Muscle layer of duodenum (tissue), 2 donors: ENCODE data around the gene TSTD1.
"Not testable (repeated sequence)": the region's sequence is repeated elsewhere in the genome, so short reads cannot be mapped to it uniquely, and the experiment has no call there.

Source experiments
- H3K27ac ChIP-seq: one replicate; pipeline ENCODE4 v1.7.0; 2013; ENCODE audit warnings: mild to moderate bottlenecking, low read length
- H3K27me3 ChIP-seq: one replicate; pipeline ENCODE4 v1.7.0; 2013; ENCODE audit warnings: low read depth, mild to moderate bottlenecking, control low read depth, low read length
- H3K36me3 ChIP-seq, 2 donors: one replicate each; pipeline ENCODE4 v1.7.0; 2013; ENCODE audit warnings: low read length in 2 of 2, control low read depth in 1 of 2, mild to moderate bottlenecking in 1 of 2; ENCODE audit not compliant: insufficient read depth in 2 of 2, control insufficient read depth in 1 of 2
- H3K4me1 ChIP-seq, 2 donors: one replicate each; pipeline ENCODE4 v1.7.0; 2013; ENCODE audit warnings: low read length in 2 of 2, mild to moderate bottlenecking in 2 of 2, control low read depth in 1 of 2, moderate library complexity in 1 of 2; ENCODE audit not compliant: insufficient read depth in 2 of 2, control insufficient read depth in 1 of 2
- H3K4me3 ChIP-seq, 2 donors: one replicate each; pipeline ENCODE4 v1.7.0; 2013; ENCODE audit warnings: low read length in 2 of 2, low read depth in 1 of 2, mild to moderate bottlenecking in 1 of 2
- H3K9me3 ChIP-seq, 2 donors: one replicate each; pipeline ENCODE4 v1.7.0; 2013; ENCODE audit warnings: low read length in 2 of 2, control low read depth in 1 of 2, mild to moderate bottlenecking in 1 of 2; ENCODE audit not compliant: control insufficient read depth in 1 of 2
- donor health status: healthy.

The TSTD1 gene

GRCh38 chr1:161029466-161029865, 9.3 kb downstream of the TSTD1 start:
- not testable (repeated sequence) for H3K27ac ChIP-seq, H3K27me3 ChIP-seq, H3K9me3 ChIP-seq, H3K36me3 ChIP-seq, H3K4me3 ChIP-seq, H3K4me1 ChIP-seq

- not testable (repeated sequence) for H3K9me3 ChIP-seq, H3K4me1 ChIP-seq, H3K4me3 ChIP-seq, H3K27me3 ChIP-seq, H3K36me3 ChIP-seq, H3K27ac ChIP-seq
Observed at GRCh38 chr1:161026954-161027353, 11.8 kb downstream of the TSTD1 start.

- not testable (repeated sequence) for H3K4me3 ChIP-seq, H3K9me3 ChIP-seq
- H3K4me1 ChIP-seq, result peaks cover 8 to 13% of the 10 kb centered on the region in 2 donors
Observed at GRCh38 chr1:161022432-161022831, 16.3 kb downstream of the TSTD1 start.

GRCh38 chr1:161021970-161022353, 16.8 kb downstream of the TSTD1 start:
- Histone ChIP-seq H3K27me3 (no peaks in the 10 kb centered on the region), H3K9me3 (no peaks in the 10 kb centered on the region), H3K27ac (peak overlapping the region; percentile 53), H3K4me1 (peaks cover 8 to 13% of the 10 kb centered on the region in 2 donors), H3K36me3 (no peaks in the 10 kb centered on the region), H3K4me3 (peak overlapping the region in 1 of 2 donors; percentile 72)

More at GRCh38 chr1:161022432-161022831, 16.3 kb downstream of the TSTD1 start:
- H3K27me3 ChIP-seq, H3K36me3 ChIP-seq: not testable (repeated sequence)
- peak overlapping the region; percentile 53 for H3K27ac ChIP-seq

- peak overlapping the region; percentile 53 for H3K27ac ChIP-seq
- peak overlapping the region; percentile 72 to 73 for H3K4me3 ChIP-seq
- no peaks in the 10 kb centered on the region for H3K27me3 ChIP-seq
- no peaks in the 10 kb centered on the region for H3K9me3 ChIP-seq
- no peaks in the 10 kb centered on the region for H3K36me3 ChIP-seq
- peaks cover 8 to 13% of the 10 kb centered on the region in 2 donors for H3K4me1 ChIP-seq
Observed at GRCh38 chr1:161021165-161021969, 17.4 kb downstream of the TSTD1 start.

- peak within 1 kb of the TSS; percentile 87 for H3K27ac ChIP-seq
- H3K4me1 ChIP-seq, result peaks cover 8 to 13% of the 10 kb centered on the region in 2 donors
- no peaks in the 10 kb centered on the region for H3K27me3 ChIP-seq
- H3K9me3 ChIP-seq, result no peaks in the 10 kb centered on the region
- peak within 1 kb of the TSS; percentile 72 to 73 for H3K4me3 ChIP-seq
- H3K36me3 ChIP-seq, result no peaks in the 10 kb centered on the region
Observed at GRCh38 chr1:161020509-161021164, 18.1 kb downstream of the TSTD1 start, which contains the start of gene F11R. TSS of gene F11R (minus strand) at chr1:161021152. CDS start at chr1:161021073, 79 bp downstream.

GRCh38 chr1:161019751-161020495, 18.8 kb downstream of the TSTD1 start:
- H3K4me3 ChIP-seq, result peak overlapping the region; percentile 72 to 73
- no peaks in the 10 kb centered on the region for H3K36me3 ChIP-seq
- peaks cover 8 to 13% of the 10 kb centered on the region in 2 donors for H3K4me1 ChIP-seq
- H3K9me3 ChIP-seq, result no peaks in the 10 kb centered on the region
- no peaks in the 10 kb centered on the region for H3K27me3 ChIP-seq
- peak overlapping the region; percentile 87 for H3K27ac ChIP-seq

- H3K4me3 ChIP-seq, result peak overlapping the region in 1 of 2 donors; percentile 73
- H3K9me3 ChIP-seq, H3K36me3 ChIP-seq, H3K27me3 ChIP-seq: not testable (repeated sequence)
- H3K27ac ChIP-seq, result peak overlapping the region; percentile 87
- peaks cover 10 to 13% of the 10 kb centered on the region in 2 donors for H3K4me1 ChIP-seq
Observed at GRCh38 chr1:161019111-161019660, 19.6 kb downstream of the TSTD1 start.

GRCh38 chr1:161018631-161018930, 20.2 kb downstream of the TSTD1 start:
- H3K4me3 ChIP-seq, result no peak overlapping the region
- H3K36me3 ChIP-seq, result no peaks in the 10 kb centered on the region
- H3K27ac ChIP-seq, result peak overlapping the region; percentile 14
- no peaks in the 10 kb centered on the region for H3K9me3 ChIP-seq
- H3K4me1 ChIP-seq, result peaks cover 12 to 13% of the 10 kb centered on the region in 2 donors
- no peaks in the 10 kb centered on the region for H3K27me3 ChIP-seq

GRCh38 chr1:161017756-161018630, 20.8 kb downstream of the TSTD1 start:
- no peaks in the 10 kb centered on the region for H3K36me3 ChIP-seq
- H3K27me3 ChIP-seq, result no peaks in the 10 kb centered on the region
- H3K4me3 ChIP-seq, result no peak overlapping the region
- H3K9me3 ChIP-seq, result no peaks in the 10 kb centered on the region
- peak overlapping the region; percentile 47 for H3K27ac ChIP-seq
- peaks cover 13 to 17% of the 10 kb centered on the region in 2 donors for H3K4me1 ChIP-seq
